ENCODE data around the gene NEU1. TPM values are rescaled to one million over a fixed set of nuclear protein-coding genes. Genes with fewer than 3 reads are reported as not detected.
"Not testable (repeated sequence)": the region's sequence is repeated elsewhere in the genome, so short reads cannot be mapped to it uniquely, and the experiment has no call there.

Gene NEU1
- total and polyA plus RNA-seq, 4 donors, result 20.3 to 24.6 (median 23.8) TPM

DNA sequence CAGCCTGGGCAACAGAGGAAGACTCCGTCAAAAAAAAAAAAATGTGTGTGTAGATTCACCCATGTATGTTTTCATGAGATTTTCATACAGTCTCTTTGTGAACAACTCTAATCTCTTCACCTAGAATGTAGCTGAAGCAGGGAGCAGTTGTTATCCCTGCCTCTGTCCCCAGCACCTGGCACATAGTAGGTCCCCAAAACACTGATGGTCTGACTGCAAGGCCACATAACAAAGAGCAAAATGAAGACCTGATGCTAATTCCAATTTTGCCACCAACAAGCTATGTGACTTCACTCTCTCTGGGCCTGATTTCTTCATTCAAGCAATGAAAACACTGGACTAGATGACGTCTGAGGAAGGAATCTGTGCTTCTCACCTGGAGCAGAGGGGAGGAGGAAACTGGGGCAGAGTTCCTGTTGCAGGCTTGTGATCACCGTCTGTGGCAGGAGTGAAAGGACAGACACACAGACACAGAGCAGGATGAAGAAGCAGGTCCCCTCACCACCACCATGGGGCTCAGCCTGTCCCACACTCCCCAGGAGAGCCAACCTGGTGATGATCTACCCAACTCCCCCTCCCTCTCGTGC, 11.6 kb upstream of the NEU1 start:
- H3K27ac ChIP-seq (ENCODE audit: low read depth in 1 of 2, low read length in 2 of 2), result no peak overlapping the region
- intact Hi-C loops (cut with DNase I), result no loop called here
- no peaks in the 10 kb centered on the region for H3K9me3 ChIP-seq (ENCODE audit: control insufficient read depth, low read length)
- no peaks in the 10 kb centered on the region for H3K36me3 ChIP-seq (ENCODE audit: control insufficient read depth in 1 of 2, insufficient read depth in 2 of 2, low read length in 1 of 2)
- WGBS, 2 donors, result 51 to 68% methylated on average over 4 of the region's 4 CpGs
- no peak overlapping the region for H3K4me3 ChIP-seq (ENCODE audit: low read length in 2 of 2)
- no peak for ATAC-seq (ENCODE audit: low FRiP score)
- DNase-seq, result no peak
- no peaks in the 10 kb centered on the region for H3K27me3 ChIP-seq (ENCODE audit: control insufficient read depth in 1 of 2, insufficient read depth in 2 of 2, low read length in 1 of 2)
- H3K4me1 ChIP-seq (ENCODE audit: control insufficient read depth in 1 of 2, insufficient read depth in 2 of 2, low read length in 2 of 2), result no peaks in the 10 kb centered on the region

DNA sequence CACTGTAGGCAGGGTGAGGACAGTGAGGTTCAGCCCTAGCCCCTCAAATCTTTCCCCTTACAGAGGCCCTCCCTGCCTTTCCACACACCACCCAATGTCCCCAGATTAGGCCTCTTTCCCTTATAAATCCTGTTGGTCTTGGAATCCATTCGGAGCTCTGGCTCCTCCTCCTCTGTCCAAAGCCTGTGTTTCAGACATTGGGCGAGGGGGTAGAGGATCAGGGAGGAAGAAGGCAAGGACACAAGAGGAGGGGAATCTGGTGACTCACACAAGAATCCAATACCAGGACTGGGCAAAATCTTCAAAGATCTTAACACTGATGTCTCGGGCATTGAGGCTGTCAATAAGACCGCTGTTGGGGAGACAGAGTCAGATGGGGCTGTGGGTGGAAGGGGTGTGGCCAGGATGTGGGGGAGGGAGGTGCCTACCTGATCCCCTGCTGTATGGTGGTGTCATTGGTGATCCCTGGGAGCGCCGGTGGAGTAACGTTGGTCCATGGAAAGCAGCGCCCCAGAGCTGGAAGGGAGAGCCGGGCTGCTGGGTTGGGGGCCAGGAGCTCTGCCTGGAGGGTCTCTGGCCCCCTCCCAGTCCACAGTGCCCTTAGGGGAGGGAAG, 8.5 kb upstream of the NEU1 start:
- intact Hi-C loops (cut with DNase I), result no loop called here
- no peaks in the 10 kb centered on the region for H3K9me3 ChIP-seq (ENCODE audit: control insufficient read depth, low read length)
- WGBS, 2 donors, result 47 to 62% methylated on average over 9 of the region's 9 CpGs
- no peaks in the 10 kb centered on the region for H3K27me3 ChIP-seq (ENCODE audit: control insufficient read depth in 1 of 2, insufficient read depth in 2 of 2, low read length in 1 of 2)
- no peak overlapping the region for H3K27ac ChIP-seq (ENCODE audit: low read depth in 1 of 2, low read length in 2 of 2)
- DNase-seq (no peak), ATAC-seq (ENCODE audit: low FRiP score) (no peak)
- H3K4me1 ChIP-seq (ENCODE audit: control insufficient read depth in 1 of 2, insufficient read depth in 2 of 2, low read length in 2 of 2), result no peaks in the 10 kb centered on the region
- H3K4me3 ChIP-seq (ENCODE audit: low read length in 2 of 2), result no peak overlapping the region
- H3K36me3 ChIP-seq (ENCODE audit: control insufficient read depth in 1 of 2, insufficient read depth in 2 of 2, low read length in 1 of 2), result no peaks in the 10 kb centered on the region

DNA sequence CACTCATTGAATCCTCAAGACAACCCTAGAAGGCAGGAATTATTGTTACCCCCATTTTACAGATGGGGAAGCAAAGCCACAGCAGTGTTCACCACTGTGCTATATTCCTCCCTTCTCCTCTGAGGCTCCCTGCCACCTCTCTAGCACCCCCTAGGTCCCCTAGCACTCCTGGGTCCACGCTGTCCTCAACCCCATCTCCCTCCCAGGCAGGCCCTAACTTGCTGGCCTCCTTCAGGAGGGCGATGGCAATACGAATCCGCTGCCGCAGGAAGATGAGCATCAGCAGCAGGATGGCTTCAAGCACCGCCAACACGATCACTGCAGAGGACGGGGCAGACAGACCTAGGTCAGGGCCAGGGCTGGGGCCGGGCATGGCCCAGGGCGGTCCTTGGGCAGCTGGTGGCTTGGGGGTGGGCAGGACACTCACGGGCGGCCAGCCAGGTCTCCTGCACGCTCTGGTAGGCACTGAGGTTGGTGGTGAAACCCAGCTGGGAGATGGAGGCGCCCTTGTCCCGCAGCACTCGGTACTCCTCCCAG, 7.8 kb upstream of the NEU1 start:
- Histone ChIP-seq H3K27me3 (ENCODE audit: control insufficient read depth in 1 of 2, insufficient read depth in 2 of 2, low read length in 1 of 2) (no peaks in the 10 kb centered on the region), H3K9me3 (ENCODE audit: control insufficient read depth, low read length) (no peaks in the 10 kb centered on the region), H3K36me3 (ENCODE audit: control insufficient read depth in 1 of 2, insufficient read depth in 2 of 2, low read length in 1 of 2) (no peaks in the 10 kb centered on the region), H3K4me3 (ENCODE audit: low read length in 2 of 2) (no peak overlapping the region), H3K4me1 (ENCODE audit: control insufficient read depth in 1 of 2, insufficient read depth in 2 of 2, low read length in 2 of 2) (no peaks in the 10 kb centered on the region), H3K27ac (ENCODE audit: low read depth in 1 of 2, low read length in 2 of 2) (no peak overlapping the region)
- ATAC-seq (ENCODE audit: low FRiP score) (no peak), DNase-seq (no peak)
- 64 to 68% methylated on average over 16 of the region's 16 CpGs for WGBS, 2 donors
- intact Hi-C loops (cut with DNase I), result no loop called here

DNA sequence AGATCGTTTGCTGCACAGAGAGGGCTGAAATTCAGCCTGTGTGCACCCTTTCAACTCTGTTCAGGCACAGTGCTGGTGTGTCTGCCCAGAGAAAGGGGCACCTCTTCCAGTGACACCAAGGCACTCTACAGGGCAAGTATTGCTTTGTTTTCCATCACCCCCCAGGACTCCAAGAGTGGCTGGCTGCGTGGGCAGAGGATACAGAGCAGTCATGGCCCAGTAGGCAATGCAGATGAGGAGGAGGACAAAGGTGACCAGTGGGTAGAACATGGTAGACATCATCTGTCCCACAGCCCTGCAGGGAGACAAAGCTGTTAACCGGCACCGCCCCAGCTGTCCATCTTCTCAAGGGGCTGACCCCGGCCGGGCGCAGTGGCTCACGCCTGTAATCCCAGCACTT, 6.7 kb upstream of the NEU1 start:
- Histone ChIP-seq H3K27ac (ENCODE audit: low read depth in 1 of 2, low read length in 2 of 2) (no peak overlapping the region), H3K4me3 (ENCODE audit: low read length in 2 of 2) (no peak overlapping the region), H3K36me3 (ENCODE audit: control insufficient read depth in 1 of 2, insufficient read depth in 2 of 2, low read length in 1 of 2) (no peaks in the 10 kb centered on the region), H3K27me3 (ENCODE audit: control insufficient read depth in 1 of 2, insufficient read depth in 2 of 2, low read length in 1 of 2) (no peaks in the 10 kb centered on the region), H3K9me3 (ENCODE audit: control insufficient read depth, low read length) (no peaks in the 10 kb centered on the region), H3K4me1 (ENCODE audit: control insufficient read depth in 1 of 2, insufficient read depth in 2 of 2, low read length in 2 of 2) (no peaks in the 10 kb centered on the region)
- DNase-seq (no peak), ATAC-seq (ENCODE audit: low FRiP score) (no peak)
- intact Hi-C loops (cut with DNase I), result loop anchor here in 1 of 2 donors (10.0 kb wide), 1 partner anchor 185 kb away; the partner anchor contains the start of gene LY6G5C
- WGBS, 2 donors, result 80 to 83% methylated on average over 8 of the region's 8 CpGs

DNA sequence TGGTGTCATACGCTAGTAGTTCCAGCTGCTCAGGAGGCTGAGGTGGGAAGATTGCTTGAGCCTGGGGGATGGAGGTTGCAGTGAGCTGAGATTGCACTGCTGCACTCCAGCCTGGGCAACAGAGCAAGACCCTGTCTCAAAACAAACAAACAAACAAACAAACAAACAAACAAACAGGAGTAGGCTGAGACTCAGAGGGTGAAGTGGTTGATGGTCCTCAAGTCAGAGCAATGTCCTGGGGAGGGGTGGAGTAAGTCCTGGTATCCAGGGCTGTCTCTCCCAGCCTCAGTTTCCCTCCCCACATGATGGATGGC, 6.0 kb upstream of the NEU1 start:
- DNase-seq; H3K27me3 ChIP-seq (ENCODE audit: control insufficient read depth in 1 of 2, insufficient read depth in 2 of 2, low read length in 1 of 2); H3K9me3 ChIP-seq (ENCODE audit: control insufficient read depth, low read length); ATAC-seq (ENCODE audit: low FRiP score); H3K36me3 ChIP-seq (ENCODE audit: control insufficient read depth in 1 of 2, insufficient read depth in 2 of 2, low read length in 1 of 2); H3K27ac ChIP-seq (ENCODE audit: low read depth in 1 of 2, low read length in 2 of 2); H3K4me3 ChIP-seq (ENCODE audit: low read length in 2 of 2); H3K4me1 ChIP-seq (ENCODE audit: control insufficient read depth in 1 of 2, insufficient read depth in 2 of 2, low read length in 2 of 2): not testable (repeated sequence)
- 73 to 83% methylated on average over 1 of the region's 1 CpG for WGBS, 2 donors
- intact Hi-C loops (cut with DNase I), result loop anchor here in 1 of 2 donors (10.0 kb wide), 1 partner anchor 184 kb away; the partner anchor contains the start of gene LY6G5C

GRCh38 chr6:31865205-31866118, 2.8 kb upstream of the NEU1 start:
- intact Hi-C loops (cut with DNase I), result loop anchor here in 1 of 2 donors (10.0 kb wide), 1 partner anchor 181 kb away; the partner anchor contains the start of gene LY6G5C
- Histone ChIP-seq H3K4me3 (ENCODE audit: low read length in 2 of 2) (no peak overlapping the region), H3K4me1 (ENCODE audit: control insufficient read depth in 1 of 2, insufficient read depth in 2 of 2, low read length in 2 of 2) (no peaks in the 10 kb centered on the region), H3K27me3 (ENCODE audit: control insufficient read depth in 1 of 2, insufficient read depth in 2 of 2, low read length in 1 of 2) (no peaks in the 10 kb centered on the region), H3K36me3 (ENCODE audit: control insufficient read depth in 1 of 2, insufficient read depth in 2 of 2, low read length in 1 of 2) (no peaks in the 10 kb centered on the region), H3K9me3 (ENCODE audit: control insufficient read depth, low read length) (no peaks in the 10 kb centered on the region), H3K27ac (ENCODE audit: low read depth in 1 of 2, low read length in 2 of 2) (no peak overlapping the region)
- no peak for ATAC-seq (ENCODE audit: low FRiP score)
- DNase-seq, result no peak
- WGBS, 2 donors, result 85 to 88% methylated on average over 21 of the region's 21 CpGs

- Histone ChIP-seq H3K27me3 (ENCODE audit: control insufficient read depth in 1 of 2, insufficient read depth in 2 of 2, low read length in 1 of 2) (no peaks in the 10 kb centered on the region), H3K4me1 (ENCODE audit: control insufficient read depth in 1 of 2, insufficient read depth in 2 of 2, low read length in 2 of 2) (no peaks in the 10 kb centered on the region), H3K9me3 (ENCODE audit: control insufficient read depth, low read length) (no peaks in the 10 kb centered on the region), H3K27ac (ENCODE audit: low read depth in 1 of 2, low read length in 2 of 2) (no peak overlapping the region), H3K4me3 (ENCODE audit: low read length in 2 of 2) (no peak overlapping the region), H3K36me3 (ENCODE audit: control insufficient read depth in 1 of 2, insufficient read depth in 2 of 2, low read length in 1 of 2) (no peaks in the 10 kb centered on the region)
- intact Hi-C loops (cut with DNase I), result loop anchor here in 1 of 2 donors (10.0 kb wide), 1 partner anchor 180 kb away; the partner anchor contains the start of gene LY6G5C
- WGBS, 2 donors, result 81 to 82% methylated on average over 8 of the region's 8 CpGs
- DNase-seq (no peak), ATAC-seq (ENCODE audit: low FRiP score) (no peak)
These were observed 2.2 kb upstream of the NEU1 start for GRCh38 chr6:31864818-31865204.

DNA sequence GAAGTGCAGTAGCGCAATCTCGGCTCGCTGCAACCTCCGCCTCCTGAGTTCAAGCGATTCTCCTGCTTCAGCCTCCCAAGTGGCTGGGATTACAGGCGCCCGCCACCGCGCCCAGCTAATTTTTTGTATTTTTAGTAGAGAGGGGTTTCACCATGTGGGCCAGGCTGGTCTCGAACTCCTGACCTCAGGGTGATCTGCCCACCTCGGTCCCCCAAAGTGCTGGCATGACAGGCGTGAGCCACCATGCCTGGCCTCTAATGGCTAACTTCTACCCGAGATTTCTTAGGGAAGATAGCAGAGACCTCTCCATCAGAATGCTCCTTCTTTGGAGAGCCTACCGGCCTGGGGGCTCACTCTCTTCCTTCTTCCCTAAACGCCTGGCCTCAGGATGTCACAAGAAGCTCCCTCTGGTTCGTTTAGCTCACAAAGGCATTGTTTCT, 1.5 kb upstream of the NEU1 start:
- not testable (repeated sequence) for H3K9me3 ChIP-seq (ENCODE audit: control insufficient read depth, low read length); H3K4me3 ChIP-seq (ENCODE audit: low read length in 2 of 2); ATAC-seq (ENCODE audit: low FRiP score); DNase-seq; H3K27me3 ChIP-seq (ENCODE audit: control insufficient read depth in 1 of 2, insufficient read depth in 2 of 2, low read length in 1 of 2); H3K36me3 ChIP-seq (ENCODE audit: control insufficient read depth in 1 of 2, insufficient read depth in 2 of 2, low read length in 1 of 2); H3K4me1 ChIP-seq (ENCODE audit: control insufficient read depth in 1 of 2, insufficient read depth in 2 of 2, low read length in 2 of 2)
- H3K27ac ChIP-seq (ENCODE audit: low read depth in 1 of 2, low read length in 2 of 2), result peak overlapping the region in 1 of 2 donors; percentile 10
- 20 to 22% methylated on average over 16 of the region's 16 CpGs for WGBS, 2 donors
- intact Hi-C loops (cut with DNase I), result loop anchor here in 1 of 2 donors (10.0 kb wide), 1 partner anchor 179 kb away; the partner anchor contains the start of gene LY6G5C
